ENCODE data around the gene VPS37B.

Gene VPS37B

DNA sequence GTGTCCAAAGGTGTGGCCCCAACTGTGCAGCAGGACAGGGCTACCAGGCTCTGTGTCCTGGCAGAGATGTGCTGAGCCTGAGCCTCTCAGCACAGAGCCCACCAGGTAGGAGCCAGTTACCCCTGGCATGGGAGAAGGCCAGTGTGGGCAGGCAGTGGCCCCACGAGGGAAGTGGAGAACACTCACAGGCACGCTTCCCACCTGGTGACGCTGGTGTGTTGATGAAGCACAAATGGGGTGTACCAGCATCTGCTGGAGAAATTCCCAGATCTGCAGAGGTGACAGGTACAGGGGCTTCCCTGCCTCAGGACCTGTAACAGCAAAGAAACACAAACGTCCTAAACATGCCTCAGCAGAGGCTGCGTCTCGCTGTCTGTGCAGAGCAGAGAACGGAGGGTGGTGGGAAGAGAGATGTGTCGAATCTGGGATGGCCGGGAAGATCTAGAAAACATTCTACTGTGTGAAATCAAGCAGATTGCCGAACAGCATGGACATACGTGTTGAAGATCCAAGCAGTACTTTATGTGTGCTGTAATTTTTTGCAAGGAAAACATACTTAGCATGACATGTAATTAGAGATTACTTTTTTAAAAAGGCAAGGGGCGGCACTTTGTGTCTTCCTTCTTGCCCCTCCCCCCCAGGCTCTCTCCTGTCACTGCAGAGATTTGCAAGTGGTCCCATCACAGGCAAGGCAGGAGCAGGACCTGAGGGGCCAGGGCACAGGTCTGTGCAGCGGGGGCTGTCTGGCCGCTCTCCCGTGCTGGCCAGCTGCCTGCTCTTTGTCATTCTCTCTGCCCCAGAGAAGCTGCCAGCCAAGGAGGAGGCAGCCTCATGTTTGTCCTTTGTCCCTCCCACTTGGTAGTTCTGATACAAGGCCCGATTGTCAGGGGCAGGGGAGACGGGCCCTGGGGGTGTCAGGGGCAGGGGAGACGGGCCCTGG, 43.3 kb downstream of the VPS37B start:
- Mint-ChIP-seq H3K36me3 (ENCODE audit: low read depth) (peaks cover 10% of the 10 kb centered on the region), H3K4me1 (peaks cover 33% of the 10 kb centered on the region), H3K9me3 (no peaks in the 10 kb centered on the region), H3K4me3 (peak overlapping the region; percentile 7), H3K27ac (peak overlapping the region; percentile 18), H3K27me3 (ENCODE audit: low read depth, poor library complexity) (no peaks in the 10 kb centered on the region)
- DNase-seq, result no peak
- TF ChIP-seq, protein P1, sequence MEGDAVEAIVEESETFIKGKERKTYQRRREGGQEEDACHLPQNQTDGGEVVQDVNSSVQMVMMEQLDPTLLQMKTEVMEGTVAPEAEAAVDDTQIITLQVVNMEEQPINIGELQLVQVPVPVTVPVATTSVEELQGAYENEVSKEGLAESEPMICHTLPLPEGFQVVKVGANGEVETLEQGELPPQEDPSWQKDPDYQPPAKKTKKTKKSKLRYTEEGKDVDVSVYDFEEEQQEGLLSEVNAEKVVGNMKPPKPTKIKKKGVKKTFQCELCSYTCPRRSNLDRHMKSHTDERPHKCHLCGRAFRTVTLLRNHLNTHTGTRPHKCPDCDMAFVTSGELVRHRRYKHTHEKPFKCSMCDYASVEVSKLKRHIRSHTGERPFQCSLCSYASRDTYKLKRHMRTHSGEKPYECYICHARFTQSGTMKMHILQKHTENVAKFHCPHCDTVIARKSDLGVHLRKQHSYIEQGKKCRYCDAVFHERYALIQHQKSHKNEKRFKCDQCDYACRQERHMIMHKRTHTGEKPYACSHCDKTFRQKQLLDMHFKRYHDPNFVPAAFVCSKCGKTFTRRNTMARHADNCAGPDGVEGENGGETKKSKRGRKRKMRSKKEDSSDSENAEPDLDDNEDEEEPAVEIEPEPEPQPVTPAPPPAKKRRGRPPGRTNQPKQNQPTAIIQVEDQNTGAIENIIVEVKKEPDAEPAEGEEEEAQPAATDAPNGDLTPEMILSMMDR (IDR thresholded peaks at IDR 0.05), result no peak

GRCh38 chr12:122851820-122852219, 44.1 kb downstream of the VPS37B start:
- Mint-ChIP-seq H3K9me3 (no peaks in the 10 kb centered on the region), H3K36me3 (ENCODE audit: low read depth) (peaks cover 6% of the 10 kb centered on the region), H3K27ac (no peak overlapping the region), H3K27me3 (ENCODE audit: low read depth, poor library complexity) (no peaks in the 10 kb centered on the region), H3K4me1 (peaks cover 29% of the 10 kb centered on the region), H3K4me3 (no peak overlapping the region)
- TF ChIP-seq, protein P1 (IDR thresholded peaks at IDR 0.05), result no peak
- DNase-seq, result no peak

DNA sequence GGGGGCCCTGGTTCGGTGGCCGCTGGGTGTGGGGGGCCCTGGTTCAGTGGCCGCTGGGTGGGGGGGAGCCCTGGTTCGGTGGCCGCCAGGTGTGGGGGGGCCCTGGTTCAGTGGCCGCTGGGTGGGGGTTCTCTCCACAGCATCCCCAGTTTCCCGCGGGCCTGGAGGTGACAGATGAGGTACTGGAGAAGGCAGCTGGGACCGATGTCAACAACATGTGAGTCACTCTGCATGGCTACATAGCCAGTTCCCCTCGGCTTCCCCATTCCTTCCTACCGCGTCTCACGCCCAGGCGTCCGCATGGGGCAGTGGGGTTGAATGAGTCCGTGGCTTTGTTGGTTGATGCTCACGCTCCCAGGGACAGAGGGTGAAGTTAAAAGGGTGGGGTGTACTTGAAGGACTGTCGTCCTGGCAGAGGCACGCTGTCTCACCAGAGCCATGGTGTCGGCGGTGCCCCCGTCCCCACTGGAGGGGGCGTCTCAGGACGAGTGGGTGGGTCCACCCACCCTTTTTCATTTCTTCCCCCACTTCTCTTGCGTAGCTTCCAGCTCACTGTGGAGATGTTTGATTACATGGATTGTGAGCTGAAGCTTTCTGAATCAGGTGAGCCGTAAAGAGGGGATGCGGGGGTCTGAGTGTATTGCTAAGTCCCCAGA, 45.1 kb downstream of the VPS37B start:
- H3K36me3 Mint-ChIP-seq (ENCODE audit: low read depth), result peaks cover 6% of the 10 kb centered on the region
- no peaks in the 10 kb centered on the region for H3K27me3 Mint-ChIP-seq (ENCODE audit: low read depth, poor library complexity)
- no peaks in the 10 kb centered on the region for H3K9me3 Mint-ChIP-seq
- H3K27ac Mint-ChIP-seq, result no peak overlapping the region
- TF ChIP-seq, protein P1 (IDR thresholded peaks at IDR 0.05), result no peak
- no peak for DNase-seq
- H3K4me3 Mint-ChIP-seq, result no peak overlapping the region
- H3K4me1 Mint-ChIP-seq, result peaks cover 34% of the 10 kb centered on the region

DNA sequence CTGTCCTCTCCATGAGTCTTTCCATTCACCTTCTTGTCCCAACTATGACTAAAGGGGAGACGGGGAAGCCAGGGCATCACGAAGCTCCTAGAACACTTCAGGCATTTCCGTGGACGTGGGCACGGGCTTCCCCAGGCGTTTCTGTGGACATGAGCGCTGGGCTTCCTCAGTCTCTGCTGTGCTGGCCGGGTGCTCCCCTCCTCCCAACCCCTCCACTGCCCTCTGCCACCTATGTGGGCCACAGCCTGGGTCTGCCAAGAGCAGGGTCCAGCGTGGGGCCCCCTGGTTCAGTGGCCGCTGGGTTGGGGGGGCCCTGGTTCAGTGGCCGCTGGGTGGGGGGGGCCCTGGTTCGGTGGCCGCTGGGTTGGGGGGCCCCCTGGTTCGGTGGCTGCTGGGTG, 45.9 kb downstream of the VPS37B start:
- Mint-ChIP-seq H3K36me3 (ENCODE audit: low read depth) (peaks cover 6% of the 10 kb centered on the region), H3K4me3 (no peak overlapping the region), H3K27ac (no peak overlapping the region), H3K9me3 (no peaks in the 10 kb centered on the region), H3K27me3 (ENCODE audit: low read depth, poor library complexity) (no peaks in the 10 kb centered on the region), H3K4me1 (peaks cover 34% of the 10 kb centered on the region)
- no peak for DNase-seq
- TF ChIP-seq, protein P1 (IDR thresholded peaks at IDR 0.05), result no peak

DNA sequence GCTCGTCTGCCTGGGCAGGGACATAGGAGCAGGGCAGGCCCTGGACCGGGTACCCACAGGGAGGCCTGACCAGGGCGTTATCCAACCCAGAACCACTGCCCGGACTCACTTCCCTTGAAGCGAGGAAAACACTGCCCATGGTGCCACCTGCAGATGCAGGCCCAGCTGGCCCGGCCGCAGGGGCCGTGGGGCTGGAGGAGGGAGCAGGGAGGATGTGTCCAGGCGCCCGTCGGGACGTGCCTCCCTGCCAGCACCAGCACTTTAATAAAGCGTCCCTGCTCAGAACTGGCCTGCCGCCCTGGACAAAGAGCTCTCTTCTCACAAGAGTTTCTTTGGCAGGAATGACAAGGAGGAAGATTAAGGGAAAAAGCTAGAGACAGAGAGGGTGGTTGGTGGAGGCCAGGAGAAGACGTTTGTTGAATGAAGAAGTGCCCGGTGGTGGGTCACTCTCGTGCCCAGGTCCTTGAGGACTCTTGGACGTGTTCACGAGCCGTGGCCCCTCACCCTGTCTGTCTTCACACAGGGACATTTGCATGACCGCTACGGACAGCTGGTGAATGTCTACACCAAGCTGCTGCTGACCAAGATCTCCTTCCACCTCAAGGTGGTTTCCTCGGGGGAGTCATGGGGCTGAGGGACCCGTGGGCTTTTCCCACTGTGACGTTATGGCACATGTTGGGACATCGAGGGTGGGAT, 46.4 kb downstream of the VPS37B start:
- Mint-ChIP-seq H3K4me3 (no peak overlapping the region), H3K27me3 (ENCODE audit: low read depth, poor library complexity) (no peaks in the 10 kb centered on the region), H3K4me1 (peaks cover 35% of the 10 kb centered on the region), H3K36me3 (ENCODE audit: low read depth) (peaks cover 6% of the 10 kb centered on the region), H3K27ac (no peak overlapping the region), H3K9me3 (no peaks in the 10 kb centered on the region)
- TF ChIP-seq, protein P1 (IDR thresholded peaks at IDR 0.05), result no peak
- no peak for DNase-seq
